GM21737 (cell line): ENCODE measurements around the gene GTPBP1.

Source experiments
- ATAC-seq: cut with Tn5 transposase; IDR thresholded peaks from one replicate; pipeline ENCODE4 v1.9.1; 2021; ENCODE audit warnings: mild to moderate bottlenecking, moderate library complexity; ENCODE audit not compliant: unreplicated experiment

Gene GTPBP1

DNA sequence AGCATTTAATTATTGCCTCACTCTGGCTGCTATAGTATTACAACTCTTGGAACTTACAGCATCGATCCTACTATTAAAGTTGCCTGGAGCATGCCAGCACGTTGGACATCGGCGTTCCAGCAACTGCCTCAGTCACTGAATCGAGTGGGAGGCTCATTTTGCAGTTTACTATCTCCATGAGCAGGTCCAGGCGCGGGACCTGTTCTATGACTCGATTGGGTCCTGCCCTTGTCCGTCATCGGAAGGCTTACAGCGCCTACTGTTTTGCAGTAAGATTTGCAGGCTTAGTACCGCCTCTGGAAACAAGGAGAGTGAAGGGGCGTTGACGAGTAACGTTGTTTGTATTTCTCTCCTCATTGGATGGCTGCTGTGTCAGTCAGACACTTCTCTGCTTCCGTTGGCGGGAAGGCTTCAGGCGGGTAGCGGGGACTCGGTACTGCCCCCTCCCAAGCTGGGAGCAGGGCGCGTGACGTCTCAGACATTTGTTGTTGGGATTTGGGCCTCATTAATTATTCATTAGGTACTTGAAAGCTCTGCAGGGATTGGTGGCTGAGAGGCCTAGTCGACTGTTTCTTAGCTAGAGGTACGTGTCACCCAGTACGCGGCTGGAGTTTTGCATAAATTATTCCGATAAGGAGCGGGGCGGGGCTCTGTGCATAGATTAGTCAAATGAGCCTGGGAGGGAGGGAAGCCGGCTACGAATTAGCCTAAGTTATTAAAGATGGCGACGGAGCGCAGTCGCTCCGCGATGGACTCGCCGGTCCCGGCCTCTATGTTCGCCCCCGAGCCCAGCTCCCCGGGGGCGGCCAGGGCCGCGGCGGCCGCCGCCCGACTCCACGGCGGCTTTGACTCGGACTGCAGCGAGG lies at the start of gene GTPBP1:
Gene GTPBP1 (plus strand): TSS at position 710 of the 866 bp plus-strand sequence. CDS start 12 bp downstream, at position 722.
- ATAC-seq, result peak; percentile 66

DNA sequence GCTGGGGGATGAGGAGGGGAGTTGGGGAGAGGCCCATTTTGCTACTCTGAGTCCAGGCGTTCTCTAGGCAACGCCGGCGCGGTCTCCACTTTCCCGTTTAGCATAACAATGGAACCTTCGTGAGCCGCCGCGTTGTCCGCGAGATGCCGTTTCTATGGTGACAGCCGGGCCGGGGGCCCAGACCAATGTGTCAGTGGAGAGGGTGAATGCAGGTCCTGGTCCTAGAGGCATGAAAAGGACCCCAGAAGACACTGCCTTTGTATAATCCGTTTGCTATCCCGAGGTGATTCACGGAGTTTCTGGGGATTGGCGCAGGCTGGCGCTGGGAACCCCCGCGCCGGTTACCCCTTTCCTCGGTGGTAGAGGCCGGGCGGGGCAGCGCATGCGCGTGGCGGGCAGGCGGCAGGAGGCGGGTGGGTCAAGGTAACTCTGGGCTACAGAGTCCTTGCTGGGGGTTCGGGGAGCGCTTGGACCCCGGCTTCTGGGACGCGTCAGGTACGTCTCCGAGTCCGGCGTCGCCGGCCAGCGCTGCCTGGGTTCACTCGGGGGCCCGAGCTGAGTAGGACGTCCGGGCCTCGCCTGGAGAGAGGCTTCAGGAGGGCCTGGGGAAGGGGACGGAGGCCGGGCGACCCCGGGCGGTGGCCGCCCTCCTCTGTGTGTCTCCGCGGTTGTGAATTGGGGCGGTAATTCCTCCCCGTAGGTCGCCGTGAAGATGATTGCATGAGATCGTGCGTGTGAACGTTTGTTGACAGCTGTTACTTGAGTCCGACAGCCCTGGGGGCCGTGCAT lies 49.3 kb upstream of the GTPBP1 start, which contains the start of the genes CBY1 and FAM227A:
Gene CBY1 (plus strand): TSS at position 383 of the 789 bp plus-strand sequence. CDS start 11,417 bp downstream, outside the sequence.
Gene FAM227A (minus strand): TSS at position 137 of the 789 bp plus-strand sequence. CDS start 6,224 bp downstream, outside the sequence.
- ATAC-seq, result peak; percentile 70

DNA sequence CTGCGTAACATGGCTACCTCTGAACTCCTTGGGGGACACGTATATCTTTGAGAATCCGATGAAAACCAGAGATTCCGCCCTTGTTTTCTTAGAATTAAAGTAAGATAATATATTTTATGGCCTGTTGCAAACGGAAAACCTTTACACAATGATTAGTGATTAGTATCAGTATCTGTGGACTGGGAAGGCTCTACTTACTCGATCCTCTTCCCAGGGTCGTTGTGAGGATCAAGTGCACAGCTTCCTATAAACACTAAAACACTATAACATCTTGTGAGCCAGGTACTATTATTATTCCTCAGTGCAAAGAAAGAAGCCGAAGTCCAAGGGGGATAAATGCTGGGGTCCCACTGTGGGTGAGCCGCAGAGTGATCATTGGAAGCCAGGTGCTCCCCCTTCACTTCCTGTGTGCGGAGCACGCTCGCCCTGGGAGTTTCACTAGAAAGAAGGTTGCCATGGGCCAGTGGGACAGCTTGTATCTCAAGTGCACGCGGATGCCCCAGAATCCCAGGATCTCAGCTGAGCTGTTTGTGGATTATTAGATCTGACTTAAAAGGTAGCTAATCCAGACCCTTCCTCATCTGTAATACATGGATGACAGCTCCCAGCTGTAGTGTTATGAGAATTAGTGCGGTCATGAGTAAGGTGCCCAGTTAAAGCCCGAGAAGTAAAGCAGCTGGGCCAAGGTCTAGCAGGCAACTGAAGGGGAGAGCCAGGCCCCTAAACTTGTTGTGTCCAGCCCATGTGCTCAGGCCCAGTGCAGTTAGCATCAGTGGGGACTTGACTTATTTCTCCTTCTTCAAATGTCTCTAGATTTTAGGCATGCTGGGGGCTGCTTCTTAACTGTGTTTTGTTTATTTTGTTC lies 48.5 kb upstream of the GTPBP1 start:
- peak; percentile 57 for ATAC-seq

- no peak for ATAC-seq
Measured at GRCh38 chr22:38674888-38675287, 30.9 kb upstream of the GTPBP1 start.

- no peak for ATAC-seq
Measured at GRCh38 chr22:38675833-38676232, 29.9 kb upstream of the GTPBP1 start.

- peak; percentile 92 for ATAC-seq
Measured at GRCh38 chr22:38681582-38682335, 24.0 kb upstream of the GTPBP1 start, which contains the start of gene TOMM22. Gene TOMM22 (plus strand): TSS chr22:38681957. CDS start chr22:38681979, 22 bp downstream.

- ATAC-seq, result no peak
Measured at GRCh38 chr22:38684895-38685294, 20.8 kb upstream of the GTPBP1 start.

DNA sequence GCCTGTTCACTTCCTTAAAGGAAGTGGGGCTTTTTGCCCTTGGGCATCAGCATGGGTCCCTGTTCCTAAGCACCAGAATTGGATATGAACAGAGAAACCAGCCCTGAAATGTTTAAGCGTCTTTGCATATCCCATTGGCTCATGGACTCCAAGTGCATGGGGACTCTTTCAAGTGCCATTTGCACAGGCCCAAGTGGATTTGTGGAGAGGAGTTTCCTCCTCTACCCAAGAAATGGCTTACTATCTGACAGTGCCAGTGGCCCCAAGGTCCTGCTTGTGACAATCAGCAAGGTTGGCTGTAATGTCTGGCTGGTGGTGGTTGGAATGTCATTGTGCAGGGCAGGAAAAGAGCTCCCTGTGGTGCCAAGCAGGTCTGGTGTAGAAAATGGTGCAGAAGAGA lies 20.0 kb upstream of the GTPBP1 start:
- ATAC-seq, result no peak

DNA sequence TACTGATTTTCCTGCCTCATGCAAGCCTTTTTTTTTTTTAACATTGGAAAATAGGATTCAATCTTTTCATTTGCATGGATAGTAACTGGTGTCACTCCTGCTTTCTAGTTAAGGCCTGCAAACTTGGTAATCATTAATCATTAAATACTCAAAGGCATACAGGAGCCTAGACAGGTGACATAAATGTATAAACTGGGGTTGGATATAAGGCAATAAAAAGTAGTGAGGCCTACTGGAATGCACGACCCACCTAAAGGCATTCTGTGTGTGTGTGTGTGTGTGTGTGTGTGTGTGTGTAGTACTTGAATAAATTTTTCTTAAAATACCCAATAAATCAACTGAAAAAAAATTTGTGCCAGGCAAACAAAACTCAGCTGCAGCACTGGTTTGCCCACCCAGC lies 16.1 kb upstream of the GTPBP1 start:
- no peak for ATAC-seq

GRCh38 chr22:38694049-38694448 lies 11.7 kb upstream of the GTPBP1 start:
- ATAC-seq, result no peak

DNA sequence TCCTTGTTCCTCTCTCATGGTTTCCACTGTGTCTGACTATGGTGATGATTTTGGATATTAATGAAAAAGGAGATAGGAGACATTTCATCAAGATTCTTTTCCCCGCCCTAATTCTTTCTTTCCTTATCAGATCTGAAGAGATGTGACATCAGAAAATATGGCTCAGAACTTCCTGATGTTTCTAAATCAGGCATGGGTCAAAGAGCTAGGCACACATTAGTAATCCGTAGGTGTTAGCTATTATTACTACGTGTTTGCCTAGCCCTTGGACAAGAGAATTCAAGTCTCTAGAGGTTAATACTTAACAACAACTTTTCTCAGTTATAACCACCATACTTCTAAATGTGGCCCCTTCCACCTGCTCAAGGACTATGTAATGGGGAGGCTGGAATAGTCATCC lies 10.8 kb upstream of the GTPBP1 start:
- ATAC-seq, result no peak

DNA sequence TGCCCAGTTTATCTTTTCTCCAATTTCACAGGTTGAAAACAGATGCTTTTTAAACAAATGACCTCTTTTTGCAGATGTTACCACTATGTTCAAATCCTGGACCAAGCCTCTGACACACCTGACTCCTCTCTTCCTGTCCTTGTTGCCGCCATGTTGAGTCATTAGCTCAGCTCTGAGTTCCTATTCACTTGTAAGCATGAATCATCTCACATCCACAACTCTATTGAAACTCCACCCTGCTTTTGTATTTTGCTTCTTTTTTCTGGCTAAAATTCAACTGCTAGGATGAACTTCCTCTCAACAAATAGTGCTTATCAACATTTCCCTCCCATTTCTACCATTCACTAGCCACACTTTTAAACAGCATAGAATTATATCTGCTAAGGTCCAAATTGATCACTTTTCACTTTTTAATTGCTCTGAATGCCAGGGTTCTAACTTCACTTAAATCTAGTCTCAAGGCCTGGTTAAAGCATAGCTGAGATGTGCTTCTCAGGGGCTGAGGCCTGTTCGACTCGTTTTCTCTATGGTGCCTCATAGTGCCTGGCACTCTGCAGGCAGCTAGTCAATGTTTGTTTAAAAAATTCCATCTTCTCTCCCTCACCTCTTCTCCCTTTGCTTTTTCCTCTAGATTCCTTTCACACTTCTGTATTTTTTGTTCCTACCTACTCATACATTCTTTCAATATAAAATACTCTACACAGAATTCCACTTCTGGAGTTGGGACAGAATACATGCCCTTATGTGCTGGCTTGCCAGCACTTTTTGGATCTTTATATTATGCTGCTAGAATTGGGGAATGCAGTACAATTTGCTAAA lies 8.9 kb upstream of the GTPBP1 start:
- ATAC-seq, result no peak

DNA sequence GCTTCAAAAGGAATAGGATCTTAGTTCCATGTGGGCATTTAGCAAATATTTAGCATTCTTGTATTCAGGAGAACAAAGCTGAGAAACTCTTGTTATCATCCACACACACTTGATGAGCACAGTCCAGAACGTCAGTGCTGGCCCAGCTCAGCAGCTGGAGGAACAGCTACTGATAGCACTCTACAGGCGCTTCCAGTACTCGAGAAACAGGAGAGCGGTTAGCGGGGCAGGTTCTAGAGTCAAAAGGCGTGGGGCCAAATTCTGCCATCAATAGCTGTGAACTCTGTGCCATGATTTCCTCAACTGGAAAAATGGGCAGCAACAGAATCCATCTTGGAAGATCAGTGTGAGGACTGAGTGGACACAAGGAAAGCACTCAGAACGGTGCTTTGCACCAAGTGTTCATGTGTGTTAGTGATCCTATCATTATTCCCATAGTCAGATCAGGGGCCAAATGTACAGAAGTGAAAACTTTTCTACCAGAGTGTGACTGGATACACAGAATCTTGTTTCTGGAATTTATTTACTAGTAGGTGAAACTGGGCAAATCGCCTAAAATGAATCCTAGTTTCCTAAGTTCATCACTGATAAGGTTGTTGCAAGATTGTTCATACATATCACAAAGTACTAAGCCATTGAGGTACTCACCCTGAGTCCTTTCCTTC lies 8.2 kb upstream of the GTPBP1 start:
- ATAC-seq, result no peak

GRCh38 chr22:38698407-38699094 lies 7.2 kb upstream of the GTPBP1 start:
- ATAC-seq, result no peak

GRCh38 chr22:38699143-38699542 lies 6.6 kb upstream of the GTPBP1 start:
- no peak for ATAC-seq

GRCh38 chr22:38699784-38700183 lies 6.0 kb upstream of the GTPBP1 start:
- ATAC-seq, result no peak

- peak; percentile 20 for ATAC-seq
Measured at GRCh38 chr22:38700270-38700788, 5.4 kb upstream of the GTPBP1 start.
